Cardiac muscle cell (in vitro differentiated cells and primary cell): ENCODE measurements around the gene DLGAP4. TPM values are rescaled to one million over a fixed set of nuclear protein-coding genes. Genes with fewer than 3 reads are reported as not detected.
A peak's percentile ranks its signal among the peaks of the same experiment; 100 is the strongest.

Source experiments
- DNase-seq, 2 donors: peaks; one replicate each; pipeline versions ENCODE4 v3.0.0 to v3.0.0-alpha.2; 2010 to 2017; ENCODE audit warnings: low read depth in 1 of 2, low spot score in 1 of 2
- H3K27ac ChIP-seq: fragments of 200-600 bp; sonication (generic); 2 replicates; pipeline ENCODE4 v1.5.1; 2016
- H3K27me3 ChIP-seq: fragments of 200-600 bp; sonication (generic); 2 replicates; pipeline ENCODE4 v1.6.0; 2016; ENCODE audit warnings: control low read depth
- H3K36me3 ChIP-seq: fragments of 200-600 bp; sonication (generic); 2 replicates; pipeline ENCODE4 v1.5.1; 2016; ENCODE audit warnings: control low read depth
- H3K4me1 ChIP-seq: fragments of 200-600 bp; sonication (generic); 2 replicates; pipeline ENCODE4 v1.8.1; 2017; ENCODE audit warnings: low read depth, mild to moderate bottlenecking, mixed run types
- H3K4me3 ChIP-seq: fragments of 200-600 bp; sonication (generic); 2 replicates; pipeline ENCODE4 v1.5.1; 2016; ENCODE audit warnings: mild to moderate bottlenecking
- H3K9me3 ChIP-seq: fragments of 200-600 bp; sonication (generic); 2 replicates; pipeline ENCODE4 v1.5.1; 2017; ENCODE audit warnings: low read depth, mild to moderate bottlenecking, control low read depth
- polyA plus RNA-seq: library from polyadenylated mRNA; unstranded; fragments of >200 nt; fragmentation: Nextera tagmentation; extraction: Ambion mirVana; gene quantifications from 2 replicates; pipeline ENCODE4 v1.2.1, GENCODE V29; 2016
- total RNA-seq: library from RNA; depleted of rRNA; stranded (reverse); fragments of >200 nt; gene quantifications from 2 replicates; pipeline ENCODE4 v1.2.3, GENCODE V29; 2016
- TF ChIP-seq, protein P1 (sequence below): IDR thresholded peaks from 2 replicates; pipeline ENCODE4 v1.5.1; 2012; ENCODE audit warnings: low read depth, mild to moderate bottlenecking, low read length

DLGAP4 gene
- total and polyA plus RNA-seq, 2 experiments from 2014 or later = 45.7 to 51.6 TPM

DNA sequence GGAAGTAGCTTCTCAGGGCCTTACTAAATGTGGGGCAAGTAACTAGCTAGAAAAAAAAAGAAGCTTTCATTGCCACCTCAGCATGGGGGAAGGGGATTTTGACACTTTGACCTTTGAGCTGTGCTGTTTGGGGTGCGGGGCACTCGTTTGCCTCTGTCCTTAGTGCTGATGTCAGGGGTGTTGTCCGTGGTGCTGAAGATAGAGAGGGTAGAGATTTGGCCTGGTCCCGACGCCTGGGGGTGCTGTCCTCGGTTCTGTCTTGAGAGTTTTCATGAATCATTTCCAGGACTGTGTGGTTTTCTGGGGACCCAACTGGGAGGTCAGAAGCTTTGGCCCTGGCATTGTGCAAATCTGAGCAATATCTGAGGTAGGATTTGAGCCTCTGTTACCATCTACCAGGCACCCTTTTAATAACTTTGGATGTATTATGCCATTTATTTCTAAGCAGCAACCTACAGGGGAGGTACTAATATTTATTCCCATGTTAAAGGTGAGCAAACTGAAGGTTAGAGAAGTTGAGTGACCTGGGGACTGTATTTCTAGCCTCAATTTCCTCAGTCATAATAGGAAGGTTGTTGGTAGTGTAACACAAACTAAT is 78.0 kb downstream of the DLGAP4 start:
- no peaks in the 10 kb centered on the region for H3K36me3 ChIP-seq
- peak; percentile 43 to 83 for DNase-seq
- H3K9me3 ChIP-seq = no peaks in the 10 kb centered on the region
- H3K4me3 ChIP-seq = no peak overlapping the region
- no peaks in the 10 kb centered on the region for H3K27me3 ChIP-seq
- TF ChIP-seq, protein P1, sequence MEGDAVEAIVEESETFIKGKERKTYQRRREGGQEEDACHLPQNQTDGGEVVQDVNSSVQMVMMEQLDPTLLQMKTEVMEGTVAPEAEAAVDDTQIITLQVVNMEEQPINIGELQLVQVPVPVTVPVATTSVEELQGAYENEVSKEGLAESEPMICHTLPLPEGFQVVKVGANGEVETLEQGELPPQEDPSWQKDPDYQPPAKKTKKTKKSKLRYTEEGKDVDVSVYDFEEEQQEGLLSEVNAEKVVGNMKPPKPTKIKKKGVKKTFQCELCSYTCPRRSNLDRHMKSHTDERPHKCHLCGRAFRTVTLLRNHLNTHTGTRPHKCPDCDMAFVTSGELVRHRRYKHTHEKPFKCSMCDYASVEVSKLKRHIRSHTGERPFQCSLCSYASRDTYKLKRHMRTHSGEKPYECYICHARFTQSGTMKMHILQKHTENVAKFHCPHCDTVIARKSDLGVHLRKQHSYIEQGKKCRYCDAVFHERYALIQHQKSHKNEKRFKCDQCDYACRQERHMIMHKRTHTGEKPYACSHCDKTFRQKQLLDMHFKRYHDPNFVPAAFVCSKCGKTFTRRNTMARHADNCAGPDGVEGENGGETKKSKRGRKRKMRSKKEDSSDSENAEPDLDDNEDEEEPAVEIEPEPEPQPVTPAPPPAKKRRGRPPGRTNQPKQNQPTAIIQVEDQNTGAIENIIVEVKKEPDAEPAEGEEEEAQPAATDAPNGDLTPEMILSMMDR = peak; percentile 33
- no peaks in the 10 kb centered on the region for H3K4me1 ChIP-seq
- no peak overlapping the region for H3K27ac ChIP-seq

DNA sequence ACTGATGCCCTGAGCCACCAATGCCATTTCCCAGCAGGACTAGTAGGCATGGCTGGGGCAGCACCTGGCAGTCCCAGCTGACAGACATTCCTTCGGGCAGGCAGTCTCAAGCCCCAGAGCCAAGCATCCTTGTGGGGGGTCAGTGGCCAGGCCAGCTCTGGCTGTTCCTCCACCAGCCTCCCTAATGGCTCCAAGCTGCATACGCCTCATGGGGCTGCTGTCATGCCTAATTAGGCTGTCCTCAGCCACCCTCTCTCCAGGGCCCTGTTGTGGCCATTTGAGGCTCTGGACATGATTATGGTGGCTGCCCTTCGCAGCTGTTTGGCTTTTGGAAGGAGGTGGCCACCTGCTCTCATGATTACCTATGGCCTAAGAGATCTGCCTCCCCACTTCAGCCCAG is 79.4 kb downstream of the DLGAP4 start:
- Histone ChIP-seq H3K9me3 (no peaks in the 10 kb centered on the region), H3K27me3 (no peaks in the 10 kb centered on the region), H3K4me3 (no peak overlapping the region), H3K4me1 (no peaks in the 10 kb centered on the region), H3K27ac (no peak overlapping the region), H3K36me3 (no peaks in the 10 kb centered on the region)
- DNase-seq = no peak
- TF ChIP-seq, protein P1 = no peak

DNA sequence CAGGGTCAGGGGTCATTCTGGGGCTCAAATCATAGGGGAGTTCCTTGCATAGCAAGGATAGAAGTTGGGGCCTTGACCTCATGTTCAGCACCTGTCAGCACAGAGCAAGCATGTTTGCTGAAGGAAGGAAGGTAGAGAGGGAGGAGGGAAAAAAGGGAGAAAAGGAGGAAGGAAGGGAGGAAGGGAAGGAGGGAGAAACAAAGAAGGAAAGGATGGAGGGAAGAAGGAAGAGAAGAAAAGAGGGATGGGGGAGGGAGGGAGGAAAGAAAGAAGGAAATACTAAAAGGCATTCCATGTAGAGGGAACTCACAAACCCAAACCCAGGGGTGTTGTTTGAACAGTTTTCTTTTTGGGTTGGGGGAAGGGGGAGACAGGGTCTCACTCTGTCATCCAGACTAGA is 80.1 kb downstream of the DLGAP4 start:
- Histone ChIP-seq H3K27me3 (no peaks in the 10 kb centered on the region), H3K9me3 (no peaks in the 10 kb centered on the region), H3K4me1 (no peaks in the 10 kb centered on the region), H3K27ac (no peak overlapping the region), H3K36me3 (no peaks in the 10 kb centered on the region), H3K4me3 (no peak overlapping the region)
- DNase-seq = no peak
- TF ChIP-seq, protein P1 = no peak

DNA sequence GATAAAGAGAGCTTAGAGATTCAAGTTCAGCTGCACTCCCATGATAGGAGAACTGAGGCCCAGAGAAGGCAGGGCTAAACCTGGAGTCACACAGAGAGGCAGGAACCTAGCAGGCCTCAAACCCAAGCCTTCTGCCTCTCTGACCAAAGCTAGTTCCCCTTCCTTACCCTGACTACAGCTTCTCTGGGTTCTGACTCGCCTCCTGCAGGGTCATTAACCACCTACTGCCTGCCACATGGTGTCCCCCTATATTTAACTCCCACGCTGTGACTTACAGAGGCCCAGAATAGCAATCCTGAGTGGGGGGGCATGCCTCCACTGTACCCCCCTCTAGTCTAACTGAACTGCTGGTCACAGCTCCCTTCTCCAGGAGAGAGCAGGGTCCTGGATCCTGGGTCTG is 84.1 kb downstream of the DLGAP4 start:
- no peak for DNase-seq
- H3K27me3 ChIP-seq = no peaks in the 10 kb centered on the region

DNA sequence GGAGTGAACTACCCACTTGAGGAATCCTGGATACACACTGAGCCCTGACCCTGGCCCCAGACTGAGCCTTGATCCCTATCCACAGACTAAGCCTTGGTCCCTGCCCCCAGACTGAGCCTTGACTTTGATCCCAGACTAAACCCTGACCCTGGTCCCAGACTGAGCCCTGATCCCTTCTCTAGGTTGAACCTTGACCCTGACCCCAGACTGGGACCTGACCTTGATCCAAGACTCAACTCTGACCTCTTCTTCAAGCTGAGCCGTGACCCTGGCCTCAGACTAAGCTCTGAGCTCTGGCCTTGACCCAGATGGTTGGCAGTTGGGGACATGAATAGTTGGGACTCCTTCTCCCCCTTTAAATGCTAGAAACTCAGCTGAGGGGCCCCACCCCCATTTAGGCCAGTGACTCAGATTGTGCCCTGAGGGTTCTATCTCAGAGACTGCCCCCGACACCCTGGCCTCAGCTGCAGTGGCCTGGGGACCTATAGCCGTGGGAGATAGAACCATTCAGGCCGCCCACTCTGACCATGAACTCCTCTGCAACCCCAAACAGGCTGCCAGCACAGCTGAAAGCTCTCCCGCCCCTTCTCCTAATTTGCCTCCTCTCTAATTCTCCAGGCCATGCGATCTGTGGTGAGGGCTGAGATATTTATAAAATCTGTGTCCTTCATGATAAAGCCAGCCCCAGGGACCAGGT is 84.7 kb downstream of the DLGAP4 start:
- H3K27me3 ChIP-seq = no peaks in the 10 kb centered on the region
- no peaks in the 10 kb centered on the region for H3K9me3 ChIP-seq
- no peak for DNase-seq
- TF ChIP-seq, protein P1 = no peak
- H3K36me3 ChIP-seq = no peaks in the 10 kb centered on the region
- H3K4me1 ChIP-seq = no peaks in the 10 kb centered on the region
- H3K27ac ChIP-seq = no peak overlapping the region
- no peak overlapping the region for H3K4me3 ChIP-seq

More for the DNA sequence above, 84.1 kb downstream of the DLGAP4 start:
- Histone ChIP-seq H3K4me1 (no peaks in the 10 kb centered on the region), H3K9me3 (no peaks in the 10 kb centered on the region), H3K27ac (no peak overlapping the region), H3K36me3 (no peaks in the 10 kb centered on the region), H3K4me3 (no peak overlapping the region)
- TF ChIP-seq, protein P1 = no peak
